T-helper 1 cell (primary cell): ENCODE measurements around the gene SRF.
A peak's percentile ranks its signal among the peaks of the same experiment; 100 is the strongest.
"Not testable (repeated sequence)": the region's sequence is repeated elsewhere in the genome, so short reads cannot be mapped to it uniquely, and the experiment has no call there.

Experiments
- DNase-seq, 5 donors: peaks; one replicate each; pipeline ENCODE4 v3.0.0-alpha.2; 2012 to 2020
- total RNA-seq, 4 donors: gene quantifications; one replicate each; lab custom pipeline; 2026; lab: John Stamatoyannopoulos, UW

The SRF gene
- 46.7 to 70.9 (median 56.0) reads per million in 4 donors for total RNA-seq

GRCh38 chr6:43170931-43171706 lies at the start of gene SRF:
Gene SRF, plus strand, starts transcription at chr6:43171269. Its CDS starts 388 bp downstream, at chr6:43171657.
- peak; percentile 95 to 99 (median 98) for DNase-seq

- no peak for DNase-seq
Measured at GRCh38 chr6:43122146-43122545, 48.9 kb upstream of the SRF start.

- DNase-seq: no peak
Measured at GRCh38 chr6:43123461-43124314, 47.4 kb upstream of the SRF start.

- DNase-seq: no peak
Measured at GRCh38 chr6:43124481-43124880, 46.6 kb upstream of the SRF start.

- DNase-seq: no peak
Measured at GRCh38 chr6:43125119-43125518, 46.0 kb upstream of the SRF start.

- no peak for DNase-seq
Measured at GRCh38 chr6:43125555-43125954, 45.5 kb upstream of the SRF start.

- no peak for DNase-seq
Measured at GRCh38 chr6:43127180-43127579, 43.9 kb upstream of the SRF start.

- no peak for DNase-seq
Measured at GRCh38 chr6:43127877-43128276, 43.2 kb upstream of the SRF start.

- no peak for DNase-seq
Measured at GRCh38 chr6:43128926-43129325, 42.1 kb upstream of the SRF start.

GRCh38 chr6:43129434-43130194 lies 41.5 kb upstream of the SRF start:
- DNase-seq: no peak

- no peak for DNase-seq
Measured at GRCh38 chr6:43130429-43130828, 40.6 kb upstream of the SRF start.

- DNase-seq: not testable (repeated sequence)
Measured at GRCh38 chr6:43131379-43131778, 39.7 kb upstream of the SRF start.

GRCh38 chr6:43138267-43138666 lies 32.8 kb upstream of the SRF start:
- DNase-seq: no peak

- not testable (repeated sequence) for DNase-seq
Measured at GRCh38 chr6:43139973-43140372, 31.1 kb upstream of the SRF start.

GRCh38 chr6:43141644-43142043 lies 29.4 kb upstream of the SRF start:
- DNase-seq: no peak

GRCh38 chr6:43142101-43142500 lies 29.0 kb upstream of the SRF start:
- no peak for DNase-seq

- peak; percentile 42 to 63 (median 59) for DNase-seq
Measured at GRCh38 chr6:43143235-43144128, 27.6 kb upstream of the SRF start.

GRCh38 chr6:43144879-43145278 lies 26.2 kb upstream of the SRF start:
- DNase-seq: no peak

GRCh38 chr6:43146261-43146660 lies 24.8 kb upstream of the SRF start:
- no peak for DNase-seq

GRCh38 chr6:43146709-43147688 lies 24.1 kb upstream of the SRF start:
- no peak for DNase-seq
